HG03558 (cell line): ENCODE data around the gene TNNT2.

Source experiments
- ATAC-seq: cut with Tn5 transposase; IDR thresholded peaks from one replicate; pipeline ENCODE4 v1.9.1; 2021; ENCODE audit warnings: moderate number of reproducible peaks; ENCODE audit not compliant: unreplicated experiment; ENCODE audit errors: extremely low read depth

Gene TNNT2

DNA sequence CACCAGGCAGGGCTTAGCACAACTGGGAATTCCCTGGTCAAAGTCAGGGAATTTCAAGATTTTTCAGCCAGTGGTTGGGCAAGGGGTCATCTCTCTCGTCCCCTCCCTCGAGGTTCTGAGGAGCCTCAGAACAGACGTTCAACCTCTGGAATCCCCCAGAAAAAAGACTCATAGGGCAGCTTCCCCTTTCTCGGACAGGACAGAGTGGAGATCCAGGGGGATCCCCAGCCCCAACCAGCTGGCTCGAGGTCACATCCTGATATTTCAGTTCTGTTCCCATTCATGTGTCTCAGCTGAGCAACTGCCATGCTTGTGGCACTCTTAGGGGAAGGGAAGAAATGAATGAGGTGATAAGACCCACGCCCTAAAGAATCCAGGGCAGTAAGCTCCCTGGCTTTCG, 26.6 kb upstream of the TNNT2 start:
- ATAC-seq = no peak

DNA sequence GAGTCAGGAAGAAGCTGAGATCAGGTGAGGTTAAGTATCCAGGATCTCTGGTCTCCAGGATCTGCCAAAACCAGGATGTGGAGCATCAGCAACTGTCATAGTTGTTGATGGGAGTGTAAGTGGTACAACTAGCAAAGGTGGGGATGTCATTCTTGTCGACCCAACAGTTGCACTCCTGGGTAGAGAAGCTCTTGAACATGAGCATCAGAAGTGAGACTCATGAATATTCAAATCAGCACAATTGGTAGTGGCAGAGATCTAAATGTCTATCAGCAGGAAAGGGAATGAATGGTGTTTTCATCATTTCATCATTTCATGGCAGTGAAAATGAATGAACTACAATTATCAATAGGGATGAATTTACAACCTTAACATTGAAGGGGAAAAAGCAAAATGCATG, 25.9 kb upstream of the TNNT2 start:
- ATAC-seq = no peak

DNA sequence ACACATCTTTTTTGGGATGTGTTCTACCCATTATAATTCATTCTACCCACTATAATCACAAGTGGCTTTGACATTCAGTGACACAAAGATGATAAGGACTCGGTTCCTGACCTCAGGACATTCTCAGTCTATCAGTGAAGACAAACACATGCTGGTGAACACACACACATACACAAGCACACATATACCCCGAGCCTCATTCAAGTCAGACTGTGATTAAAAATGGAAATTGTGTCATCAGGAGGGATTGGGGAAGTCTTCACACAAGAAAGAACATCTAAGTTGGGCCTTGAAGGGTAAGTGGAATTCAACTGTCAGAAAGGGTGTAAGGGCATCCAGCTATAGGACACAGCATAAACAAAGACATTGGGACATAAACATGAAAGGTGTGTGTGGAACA, 24.2 kb upstream of the TNNT2 start:
- ATAC-seq = no peak

DNA sequence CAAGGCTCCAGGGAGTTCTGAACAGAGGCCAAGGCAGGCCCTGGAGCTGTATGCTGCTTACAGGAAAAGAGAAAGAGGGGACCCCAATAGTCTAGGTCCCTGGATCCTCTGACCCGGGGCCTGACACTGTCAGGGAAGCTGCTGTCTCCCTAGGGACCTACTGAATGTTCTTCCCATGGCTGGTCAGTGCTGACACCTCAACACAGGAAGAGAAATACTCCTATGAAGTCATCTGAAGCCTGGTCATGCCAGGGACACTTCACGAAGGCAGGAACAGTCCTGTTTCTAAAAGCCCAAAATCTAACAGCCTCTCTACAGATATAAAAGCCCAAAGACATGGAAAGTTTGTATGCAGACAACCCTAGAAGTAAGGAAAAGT, 23.4 kb upstream of the TNNT2 start:
- no peak for ATAC-seq

DNA sequence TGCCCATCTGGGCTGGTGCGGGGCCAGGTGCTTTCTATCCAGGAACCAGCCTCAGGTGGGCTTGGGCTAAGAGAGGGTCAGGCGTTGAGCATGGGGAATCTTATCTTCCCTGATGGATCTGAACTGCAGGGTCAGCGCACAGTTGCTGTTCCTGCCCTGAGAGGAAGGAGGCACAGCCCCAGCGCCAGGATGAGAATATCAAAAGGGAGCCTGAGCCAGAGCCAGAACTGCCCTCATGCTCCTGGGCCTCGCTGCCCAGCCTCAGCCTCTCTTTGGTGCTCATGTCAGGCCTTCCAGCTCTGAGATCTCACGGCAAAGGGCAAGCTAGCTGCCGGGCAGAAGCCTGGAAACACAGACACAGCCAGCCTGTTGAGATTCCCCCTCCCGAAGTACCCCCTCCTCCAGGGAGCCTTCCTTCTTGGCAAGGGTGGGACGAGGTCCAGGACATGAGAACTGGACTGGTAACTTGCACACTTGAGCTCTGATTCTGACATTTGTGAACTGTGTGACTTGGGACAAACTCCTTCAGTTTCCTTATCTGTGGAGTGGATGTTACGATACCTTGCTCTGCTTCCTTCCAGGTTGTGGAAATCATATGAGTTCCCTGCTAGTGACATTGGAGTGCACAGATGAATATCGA, 22.9 kb upstream of the TNNT2 start:
- no peak for ATAC-seq

DNA sequence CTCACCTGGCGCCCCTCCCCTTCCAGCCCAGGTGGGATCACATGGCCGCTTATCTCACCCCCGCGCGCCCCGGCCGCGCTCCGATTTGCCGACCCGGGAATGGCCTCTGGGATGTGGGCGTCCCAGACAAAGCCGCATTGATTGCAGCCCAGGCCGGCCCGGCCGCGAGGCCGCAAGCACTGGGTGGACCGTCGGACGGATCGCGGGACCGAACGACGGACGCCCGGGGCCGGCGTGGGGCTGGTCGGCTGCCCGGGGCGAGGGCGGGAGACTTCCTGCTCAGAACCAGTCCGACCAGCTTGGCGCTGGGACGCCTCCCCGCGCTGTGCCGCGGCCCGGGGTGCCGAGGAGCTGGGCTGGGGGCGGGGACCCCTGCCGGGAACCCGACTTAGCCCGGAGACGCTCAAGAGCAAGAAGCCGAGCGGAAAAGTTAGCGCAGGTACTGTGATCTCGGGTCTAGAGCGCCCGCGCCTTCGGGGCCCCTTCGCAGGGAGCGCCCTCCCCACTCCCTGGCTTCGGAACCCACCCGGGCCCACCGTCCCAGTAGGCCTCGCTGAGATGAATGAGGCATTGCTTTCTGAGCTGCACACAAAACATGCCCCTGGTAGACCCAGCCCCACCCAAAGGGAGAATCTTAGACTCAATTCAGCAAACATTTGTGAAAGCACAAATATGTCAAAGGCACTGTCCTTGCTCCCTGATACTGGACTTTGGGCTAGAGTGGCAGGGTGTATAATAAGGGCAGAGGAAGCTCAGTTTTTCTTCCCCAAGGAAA, 22.1 kb upstream of the TNNT2 start:
- no peak for ATAC-seq

DNA sequence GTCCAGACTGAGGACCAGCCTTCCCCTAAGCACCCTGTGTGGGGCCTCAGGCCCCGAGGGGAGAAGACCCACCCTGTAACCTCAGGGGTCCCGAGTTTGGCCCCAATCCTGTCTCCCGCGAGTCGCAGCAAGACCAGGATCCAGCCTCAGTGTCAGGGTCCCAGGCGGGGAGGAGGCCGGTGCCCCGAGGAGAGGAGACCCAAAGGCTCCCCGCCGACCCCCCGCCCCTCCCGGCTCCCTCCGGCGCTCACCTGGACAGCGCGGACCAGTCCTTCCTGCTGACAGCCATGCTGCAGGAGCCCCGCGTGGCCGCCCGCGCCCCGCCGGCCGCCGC, 21.5 kb upstream of the TNNT2 start, which contains the start of gene LAD1:
TSS of gene LAD1 (minus strand) at position 307 of the 334 bp plus-strand sequence. CDS start at position 289, 18 bp downstream.
- ATAC-seq = no peak

DNA sequence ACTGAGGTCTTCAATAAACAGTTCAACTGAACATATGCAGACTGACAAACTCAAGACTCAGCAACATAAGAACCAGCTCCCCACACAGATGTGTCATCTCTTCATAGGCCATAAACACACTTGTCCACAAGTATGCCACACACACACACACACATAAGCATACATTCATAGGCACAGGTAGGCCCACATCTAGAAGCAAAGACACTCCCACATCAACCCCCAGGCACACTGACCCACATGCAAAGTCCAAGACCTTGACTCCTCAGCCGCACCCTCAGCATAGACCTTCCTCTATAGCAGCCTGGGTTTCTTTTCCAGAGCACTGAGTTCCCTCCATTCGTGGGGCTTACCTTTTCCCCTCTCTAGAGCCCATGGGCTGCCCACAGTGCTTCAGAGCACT, 20.2 kb upstream of the TNNT2 start:
- no peak for ATAC-seq

DNA sequence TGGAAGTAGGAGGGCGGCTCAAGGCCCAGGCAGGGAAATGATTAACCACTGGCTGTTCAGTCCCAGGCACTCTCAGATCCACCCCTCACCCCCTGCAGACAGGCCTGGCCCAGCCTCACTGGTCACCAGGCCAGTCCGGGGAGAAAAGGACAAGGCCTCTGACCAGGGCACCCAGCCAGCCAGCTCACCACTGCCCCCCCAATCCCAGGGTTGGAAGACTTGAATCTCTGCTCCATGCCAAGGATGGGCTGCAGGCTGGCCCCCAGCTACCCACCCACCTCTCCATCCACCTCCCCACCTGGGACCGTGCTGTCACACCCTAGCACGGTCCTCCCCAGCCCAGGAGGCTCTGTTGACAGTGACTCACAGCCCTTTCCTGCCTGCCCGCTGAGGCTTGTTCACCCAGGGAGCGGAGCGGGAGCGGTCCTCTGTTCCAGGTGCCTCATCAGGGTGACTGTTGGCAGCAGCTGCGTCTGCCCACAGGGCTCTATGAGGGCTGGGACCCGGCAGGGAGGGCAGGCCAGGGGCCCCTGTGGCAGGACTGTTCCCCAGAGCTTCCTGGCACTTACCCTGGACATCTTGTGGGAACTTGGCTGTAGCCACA, 19.5 kb upstream of the TNNT2 start:
- no peak for ATAC-seq

DNA sequence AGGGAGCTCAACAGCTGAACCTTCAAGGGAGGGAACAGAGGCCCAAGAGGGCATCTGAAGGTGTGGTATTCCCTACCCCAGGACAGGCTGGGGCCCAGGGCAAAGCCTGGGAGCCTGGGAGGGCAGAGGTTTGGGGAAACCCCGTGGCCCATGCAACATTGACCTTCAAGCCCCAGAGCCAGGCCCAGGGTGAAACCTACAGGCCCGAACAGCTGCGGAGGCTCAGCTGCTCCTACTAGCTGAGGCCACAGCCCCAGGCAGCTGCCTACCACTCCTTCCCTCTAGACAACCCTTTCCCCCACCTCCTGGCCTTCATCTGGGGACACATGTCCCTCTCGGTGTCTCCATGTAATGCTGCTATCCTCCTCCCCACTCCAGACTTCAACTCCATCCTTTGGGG, 18.5 kb upstream of the TNNT2 start:
- no peak for ATAC-seq

DNA sequence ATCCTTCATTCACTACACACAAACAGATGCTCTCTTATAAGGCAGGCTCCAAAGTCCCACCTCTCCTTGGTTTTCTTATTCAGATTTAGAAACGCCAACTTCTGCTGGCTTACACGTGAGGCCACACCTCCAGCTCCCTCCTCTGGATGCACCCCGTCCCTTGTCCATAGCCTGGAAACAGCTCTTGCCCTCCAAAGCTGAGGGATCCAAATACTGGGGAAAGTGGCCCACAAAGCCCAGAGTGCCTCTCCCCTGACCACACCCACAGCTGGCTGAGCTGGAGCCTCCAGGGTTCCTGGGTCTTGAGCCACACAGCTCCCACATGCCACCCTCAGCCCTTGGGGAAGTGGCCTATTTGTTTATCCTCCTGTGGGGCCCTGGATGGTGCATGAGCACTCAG, 17.1 kb upstream of the TNNT2 start:
- no peak for ATAC-seq

DNA sequence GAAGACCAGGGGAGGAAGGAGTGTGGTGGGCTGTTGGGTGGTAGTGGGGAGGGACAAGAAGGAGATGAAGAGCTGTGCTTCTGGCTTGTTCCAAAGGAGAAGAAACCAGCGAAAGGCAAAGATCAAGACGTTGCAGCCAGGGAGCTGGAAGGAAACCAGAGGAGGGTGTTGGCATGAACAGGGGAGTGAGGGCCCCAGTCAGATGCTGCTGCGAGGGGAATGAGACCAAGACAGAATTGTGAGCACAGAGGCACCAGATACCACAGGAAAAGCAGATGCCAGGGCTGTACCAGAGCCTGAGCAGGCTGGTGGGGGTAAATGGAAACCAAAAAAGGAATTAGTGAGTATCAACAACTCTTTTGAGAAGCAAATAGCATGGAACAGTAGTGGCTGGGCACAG, 15.6 kb upstream of the TNNT2 start:
- ATAC-seq = no peak

DNA sequence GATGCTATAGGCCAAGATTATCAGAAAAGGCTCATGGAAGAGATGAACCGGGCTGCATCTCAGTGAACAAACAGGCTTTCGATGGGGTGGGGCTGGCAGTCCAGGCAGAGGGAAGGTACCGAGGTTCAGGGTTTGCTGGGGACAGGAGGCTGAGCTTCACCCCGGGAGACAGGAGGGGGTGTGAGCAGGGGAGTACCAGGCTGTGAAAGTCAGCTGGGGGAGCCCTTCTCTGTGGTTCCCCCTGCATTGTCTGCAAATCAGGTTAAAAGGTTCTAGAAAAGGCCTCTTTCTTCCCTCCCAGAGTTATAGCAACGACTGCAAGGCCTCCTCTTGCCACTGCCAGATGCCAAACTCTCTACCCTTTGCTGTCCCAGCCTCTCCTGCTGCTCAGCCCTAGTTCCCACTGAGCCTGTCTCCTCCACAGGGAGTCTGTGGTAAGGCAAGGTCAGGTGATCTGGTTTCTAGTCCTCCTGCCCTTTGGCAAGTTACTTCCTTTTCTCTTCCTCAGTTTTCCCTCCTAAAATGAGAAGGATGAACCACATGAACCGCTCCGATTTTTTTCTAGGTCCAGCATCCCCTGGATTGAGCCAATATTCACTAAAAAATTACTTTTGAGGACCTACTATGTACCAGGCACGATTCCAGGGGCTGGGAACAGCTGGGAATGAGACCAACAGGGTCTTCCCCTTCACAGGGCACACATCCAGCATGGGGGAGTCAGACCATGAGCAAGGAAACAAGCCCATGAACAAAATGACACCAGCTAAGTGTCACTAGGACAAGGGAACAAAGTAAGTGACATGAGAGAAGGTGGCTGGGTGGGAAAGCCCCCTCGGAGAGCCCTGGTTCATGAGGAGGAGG, 14.4 kb upstream of the TNNT2 start:
- ATAC-seq = no peak

DNA sequence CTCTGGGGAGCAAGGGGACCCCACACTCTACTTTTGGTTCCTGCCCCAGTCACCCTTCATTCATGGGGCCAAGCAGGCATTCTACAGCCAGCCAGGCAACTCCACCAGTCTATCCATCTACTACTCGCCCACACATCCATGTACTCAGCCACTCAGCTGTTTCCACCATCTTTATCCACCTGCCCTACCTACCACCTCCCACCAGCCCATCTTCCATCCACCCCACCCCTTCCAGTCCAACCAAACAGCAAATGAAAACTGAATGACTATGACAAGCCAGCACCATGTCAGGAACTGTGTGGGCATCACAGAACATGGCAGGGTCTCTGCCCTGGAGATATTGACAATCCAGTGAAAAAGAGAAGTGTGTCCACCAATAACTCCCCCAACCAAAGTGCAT, 13.7 kb upstream of the TNNT2 start:
- ATAC-seq = no peak

DNA sequence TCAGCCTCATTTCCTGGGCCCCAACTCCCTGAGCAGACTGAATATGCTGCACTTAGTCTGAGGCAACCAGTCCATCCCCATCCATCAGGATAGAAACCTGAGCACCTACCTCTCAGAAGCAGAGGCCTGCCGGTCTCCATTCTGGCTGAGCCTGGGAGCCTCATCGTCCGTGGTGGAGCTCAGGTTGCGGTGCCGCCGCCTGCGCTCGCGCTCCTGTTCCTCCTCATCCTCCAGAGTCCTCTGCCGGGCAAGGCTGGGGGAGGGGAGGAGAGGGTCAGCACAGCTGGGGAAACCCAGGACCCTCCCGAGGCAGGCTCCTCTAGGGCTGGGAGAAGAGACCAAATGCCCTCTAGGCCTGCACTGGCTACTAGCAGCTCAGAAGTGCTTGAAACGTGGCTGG, 11.6 kb upstream of the TNNT2 start:
- no peak for ATAC-seq

DNA sequence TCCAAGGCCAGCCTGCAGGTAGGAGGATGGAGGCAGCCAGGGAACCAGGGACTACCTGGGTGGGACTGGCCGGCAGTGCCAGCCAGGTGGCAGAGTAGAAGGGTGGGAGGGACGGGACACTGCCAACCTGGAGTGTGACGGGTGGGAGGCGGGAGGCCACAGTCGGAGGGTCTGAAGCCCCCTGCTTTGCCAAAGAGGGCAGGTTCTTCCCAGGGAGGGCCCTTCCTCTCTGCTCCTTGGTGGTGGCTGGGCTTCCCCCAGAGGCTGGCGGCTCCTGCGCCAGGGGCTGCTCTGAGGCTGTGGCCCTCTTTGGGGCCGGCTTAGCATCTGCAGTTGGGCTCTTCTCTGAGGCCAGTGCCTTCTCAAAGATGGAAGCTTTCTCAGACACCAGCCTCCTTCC, 8.7 kb upstream of the TNNT2 start:
- no peak for ATAC-seq

DNA sequence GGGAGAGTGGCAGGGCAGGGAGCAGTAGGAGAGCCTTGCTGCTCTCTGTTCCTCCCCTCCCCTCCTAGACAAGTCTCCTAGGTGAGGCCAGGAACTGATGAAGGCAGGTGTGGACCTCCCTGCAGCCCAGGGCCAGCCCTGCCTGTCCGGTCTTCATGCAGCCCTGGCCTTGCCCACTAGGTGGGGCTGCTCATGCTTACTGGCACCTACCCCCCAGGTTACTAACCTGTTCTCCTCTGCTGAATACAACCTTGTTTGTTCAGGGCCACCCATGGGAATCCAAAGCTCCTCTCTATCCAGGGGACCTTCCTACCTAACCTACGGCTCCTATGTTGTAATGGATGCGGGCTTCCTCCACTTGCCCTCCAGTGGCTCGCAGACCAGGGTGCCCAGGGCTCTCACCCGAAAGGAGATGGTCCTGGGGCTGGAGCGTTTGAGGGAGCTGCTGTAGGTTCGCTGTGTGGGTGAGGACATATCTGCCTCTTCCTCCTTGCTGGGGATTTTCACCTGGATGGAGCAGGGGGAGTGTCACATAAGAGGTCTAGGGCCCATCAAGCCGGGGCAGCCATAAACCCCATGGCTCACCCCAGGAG, 7.9 kb upstream of the TNNT2 start:
- ATAC-seq = no peak

DNA sequence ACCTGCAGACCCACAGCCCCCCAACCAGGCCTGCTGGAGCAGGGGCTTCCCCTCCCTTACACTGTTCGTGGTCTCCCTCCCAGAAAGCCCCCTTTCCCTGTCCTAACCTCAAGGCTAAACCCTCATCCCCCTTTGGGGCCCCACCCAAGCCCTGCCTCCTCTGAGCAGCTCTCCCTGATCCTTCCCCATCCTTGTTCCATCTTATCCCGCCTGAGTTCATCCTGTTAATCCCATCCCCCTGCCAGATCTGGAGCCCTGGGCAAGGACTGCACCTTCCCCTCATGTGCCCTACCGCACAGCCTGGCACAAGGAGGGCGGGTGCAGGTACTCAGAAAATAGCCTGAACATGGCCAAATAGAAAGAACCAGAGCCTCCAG, 6.9 kb upstream of the TNNT2 start:
- ATAC-seq = no peak

DNA sequence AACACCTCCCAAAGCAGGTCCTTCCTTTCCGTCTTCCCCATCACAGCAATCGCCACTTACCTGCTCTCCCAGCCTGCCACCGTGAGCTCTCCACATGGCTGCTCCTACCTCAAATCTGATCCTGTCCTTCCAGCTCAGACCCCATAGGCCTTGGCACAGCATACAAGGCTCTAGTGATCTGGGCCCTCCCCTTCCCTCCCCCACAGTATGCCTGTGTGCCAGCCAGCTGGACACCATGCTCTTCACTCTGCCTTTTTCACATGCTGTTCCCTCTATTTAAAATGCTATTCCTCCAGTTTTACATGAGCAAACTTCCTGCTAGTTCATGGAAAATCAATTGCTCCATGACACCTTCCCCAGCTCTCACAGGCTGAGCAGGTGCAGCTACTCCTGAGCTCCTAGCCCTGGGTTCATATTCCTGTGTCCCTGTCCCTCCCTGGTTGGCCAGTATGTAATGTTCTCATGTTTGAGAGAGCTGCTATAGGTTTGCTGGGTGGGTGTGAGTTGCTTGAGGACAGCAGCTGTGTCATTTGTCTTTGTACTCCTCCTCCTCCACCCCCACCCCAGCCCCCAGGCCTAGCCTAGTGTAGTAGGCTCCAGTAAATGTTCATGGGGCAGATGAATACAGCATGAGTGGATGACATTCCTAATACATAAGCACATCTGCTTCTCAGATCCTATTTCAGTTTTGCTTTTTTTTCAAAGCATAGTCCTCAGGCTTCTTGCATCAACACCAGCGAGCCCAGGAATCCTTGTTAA, 6.3 kb upstream of the TNNT2 start:
- no peak for ATAC-seq

DNA sequence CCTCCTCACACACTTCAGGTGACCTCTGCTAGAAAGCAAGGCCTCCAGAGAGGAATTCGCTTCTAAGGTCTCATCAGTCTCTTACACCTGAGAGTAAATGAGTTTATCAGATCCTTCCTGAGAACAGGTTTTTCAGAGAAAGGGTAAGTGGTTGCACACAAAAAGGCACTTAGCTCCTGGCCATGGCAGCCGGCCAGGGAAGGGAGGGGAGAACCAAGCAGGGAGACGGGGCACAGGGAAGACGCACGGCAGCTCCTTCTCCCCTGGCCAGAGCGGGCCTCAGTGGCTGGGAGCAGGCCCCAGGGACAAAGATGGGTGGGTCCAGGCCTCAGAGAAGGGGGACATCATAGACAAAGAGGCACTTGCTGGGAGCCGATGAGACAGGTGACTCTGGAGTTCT, 3.6 kb upstream of the TNNT2 start:
- ATAC-seq = no peak
